NT2/D1 (cell line): ENCODE measurements around the gene LARP4B.

ENCODE experiments used
- SUZ12 ChIP-seq: IDR thresholded peaks from 2 replicates; pipeline ENCODE4 v1.6.1; 2011; ENCODE audit not compliant: insufficient read length, insufficient read depth; ENCODE audit errors: extremely low read depth
- YY1 ChIP-seq: IDR thresholded peaks from 2 replicates; pipeline ENCODE4 v1.6.1; 2011; ENCODE audit not compliant: insufficient read length, insufficient read depth
- ZNF274 ChIP-seq: IDR thresholded peaks from 2 replicates; pipeline ENCODE4 v1.6.1; 2011; ENCODE audit warnings: mild to moderate bottlenecking, low read depth, low read length

- TF ChIP-seq SUZ12 (no peak), ZNF274 (no peak), YY1 (no peak)
Measured at GRCh38 chr10:873020-873419, 58.5 kb downstream of the LARP4B start.
